ENCODE measurements around the gene AKIRIN1.

DNA sequence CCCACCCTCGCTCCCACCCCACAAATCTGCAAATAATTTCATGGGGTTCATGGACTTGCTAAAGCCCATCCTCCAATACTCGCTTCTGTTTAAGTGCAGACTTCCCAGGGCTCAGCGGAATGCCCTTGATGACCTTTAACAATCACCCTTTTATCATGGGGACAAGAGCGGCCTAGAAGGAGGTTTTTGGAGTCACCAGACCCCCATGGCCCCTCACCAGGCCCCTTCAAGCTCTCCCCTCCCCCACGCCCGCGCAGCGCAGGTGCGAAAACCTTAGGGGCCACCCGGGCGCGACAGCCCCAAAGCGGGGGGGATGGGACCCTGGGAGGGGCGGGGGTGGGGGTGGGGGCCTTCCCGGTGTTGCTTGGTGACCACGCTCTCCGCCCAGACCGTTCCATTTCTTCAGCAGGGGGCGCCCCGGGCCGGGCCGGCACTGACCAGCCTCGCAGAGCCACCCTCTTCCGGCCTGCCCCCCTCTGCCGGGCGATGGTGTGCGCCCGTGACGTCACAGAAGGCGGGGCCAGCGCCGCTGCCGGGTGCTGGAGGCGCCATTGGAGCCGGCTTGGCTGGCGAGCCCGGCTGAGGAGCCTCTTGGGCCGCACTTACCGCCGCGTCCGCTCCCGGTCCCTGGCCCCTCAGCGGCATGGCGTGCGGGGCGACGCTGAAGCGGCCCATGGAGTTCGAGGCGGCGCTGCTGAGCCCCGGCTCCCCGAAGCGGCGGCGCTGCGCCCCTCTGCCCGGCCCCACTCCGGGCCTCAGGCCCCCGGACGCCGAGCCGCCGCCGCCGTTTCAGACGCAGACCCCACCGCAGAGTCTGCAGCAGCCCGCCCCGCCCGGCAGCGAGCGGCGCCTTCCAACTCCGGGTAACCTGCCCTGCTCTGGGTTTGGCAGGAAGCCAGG lies at the start of gene AKIRIN1:
- TF ChIP-seq, protein P1, sequence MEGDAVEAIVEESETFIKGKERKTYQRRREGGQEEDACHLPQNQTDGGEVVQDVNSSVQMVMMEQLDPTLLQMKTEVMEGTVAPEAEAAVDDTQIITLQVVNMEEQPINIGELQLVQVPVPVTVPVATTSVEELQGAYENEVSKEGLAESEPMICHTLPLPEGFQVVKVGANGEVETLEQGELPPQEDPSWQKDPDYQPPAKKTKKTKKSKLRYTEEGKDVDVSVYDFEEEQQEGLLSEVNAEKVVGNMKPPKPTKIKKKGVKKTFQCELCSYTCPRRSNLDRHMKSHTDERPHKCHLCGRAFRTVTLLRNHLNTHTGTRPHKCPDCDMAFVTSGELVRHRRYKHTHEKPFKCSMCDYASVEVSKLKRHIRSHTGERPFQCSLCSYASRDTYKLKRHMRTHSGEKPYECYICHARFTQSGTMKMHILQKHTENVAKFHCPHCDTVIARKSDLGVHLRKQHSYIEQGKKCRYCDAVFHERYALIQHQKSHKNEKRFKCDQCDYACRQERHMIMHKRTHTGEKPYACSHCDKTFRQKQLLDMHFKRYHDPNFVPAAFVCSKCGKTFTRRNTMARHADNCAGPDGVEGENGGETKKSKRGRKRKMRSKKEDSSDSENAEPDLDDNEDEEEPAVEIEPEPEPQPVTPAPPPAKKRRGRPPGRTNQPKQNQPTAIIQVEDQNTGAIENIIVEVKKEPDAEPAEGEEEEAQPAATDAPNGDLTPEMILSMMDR (conservative IDR thresholded peaks at IDR 0.05 in 1 of 2, IDR thresholded peaks at IDR 0.05 in 1 of 2; ENCODE audit: low read depth in 1 of 2, low read length in 2 of 2), result no peak
- TF ChIP-seq EZH2 (IDR thresholded peaks at IDR 0.05; ENCODE audit: low read length, missing control alignments), result no peak

All from fibroblast of lung (primary cell).